ENCODE data around the gene UBC. TPM values are rescaled to one million over a fixed set of nuclear protein-coding genes. Genes with fewer than 3 reads are reported as not detected.
"Not testable (repeated sequence)": the region's sequence is repeated elsewhere in the genome, so short reads cannot be mapped to it uniquely, and the experiment has no call there.

The UBC gene
- total and polyA plus RNA-seq, 4 donors: 1,113 to 1,682 (median 1,303) TPM

DNA sequence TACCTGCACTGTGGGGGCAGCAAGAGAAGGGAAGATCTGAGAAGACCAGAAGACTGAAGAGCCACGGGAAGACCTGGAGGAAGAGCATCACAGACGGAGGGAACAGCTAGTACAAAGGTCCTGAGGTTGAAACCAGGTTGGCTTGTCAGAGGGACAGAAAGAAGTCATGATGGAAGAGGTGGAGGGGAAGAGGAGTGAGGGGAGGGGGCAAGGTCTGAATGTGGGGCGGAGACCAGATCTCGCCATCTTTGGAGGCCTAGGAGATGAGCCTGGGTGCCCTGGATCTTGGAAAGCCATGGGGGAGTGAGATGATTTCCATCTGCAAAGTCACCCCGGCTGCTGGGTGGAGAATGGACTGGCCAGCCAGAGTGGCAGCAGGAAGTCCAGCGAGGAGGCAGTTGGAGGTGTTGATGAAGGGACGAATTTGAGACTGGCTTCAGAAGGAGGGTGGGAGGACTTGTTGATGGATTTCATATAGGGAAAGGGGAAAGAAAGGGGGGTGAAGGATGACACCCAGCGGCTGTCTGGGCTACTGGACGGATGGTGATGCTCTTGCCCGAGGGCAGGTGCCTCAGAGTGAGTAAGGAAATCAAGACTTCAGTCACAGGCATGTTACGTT, 14.6 kb upstream of the UBC start:
- H3K27me3 ChIP-seq (ENCODE audit: control insufficient read depth in 3 of 3, insufficient read depth in 3 of 3, low read length in 2 of 3): no peaks in the 10 kb centered on the region
- peak overlapping the region in 1 of 2 donors; percentile 95 for H3K9ac ChIP-seq (ENCODE audit: insufficient read depth in 1 of 2, low read length in 2 of 2)
- no peaks in the 10 kb centered on the region for H3K36me3 ChIP-seq (ENCODE audit: control insufficient read depth in 4 of 4, insufficient read depth in 4 of 4, low read length in 4 of 4)
- DNase-seq (no peak), ATAC-seq (ENCODE audit: insufficient read depth, low FRiP score) (no peak)
- H3K27ac ChIP-seq (ENCODE audit: low read depth in 1 of 2, low read length in 1 of 2): peak overlapping the region; percentile 91 to 99
- TF ChIP-seq, protein P1, sequence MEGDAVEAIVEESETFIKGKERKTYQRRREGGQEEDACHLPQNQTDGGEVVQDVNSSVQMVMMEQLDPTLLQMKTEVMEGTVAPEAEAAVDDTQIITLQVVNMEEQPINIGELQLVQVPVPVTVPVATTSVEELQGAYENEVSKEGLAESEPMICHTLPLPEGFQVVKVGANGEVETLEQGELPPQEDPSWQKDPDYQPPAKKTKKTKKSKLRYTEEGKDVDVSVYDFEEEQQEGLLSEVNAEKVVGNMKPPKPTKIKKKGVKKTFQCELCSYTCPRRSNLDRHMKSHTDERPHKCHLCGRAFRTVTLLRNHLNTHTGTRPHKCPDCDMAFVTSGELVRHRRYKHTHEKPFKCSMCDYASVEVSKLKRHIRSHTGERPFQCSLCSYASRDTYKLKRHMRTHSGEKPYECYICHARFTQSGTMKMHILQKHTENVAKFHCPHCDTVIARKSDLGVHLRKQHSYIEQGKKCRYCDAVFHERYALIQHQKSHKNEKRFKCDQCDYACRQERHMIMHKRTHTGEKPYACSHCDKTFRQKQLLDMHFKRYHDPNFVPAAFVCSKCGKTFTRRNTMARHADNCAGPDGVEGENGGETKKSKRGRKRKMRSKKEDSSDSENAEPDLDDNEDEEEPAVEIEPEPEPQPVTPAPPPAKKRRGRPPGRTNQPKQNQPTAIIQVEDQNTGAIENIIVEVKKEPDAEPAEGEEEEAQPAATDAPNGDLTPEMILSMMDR (IDR thresholded peaks at IDR 0.05; ENCODE audit: control extremely low read depth, extremely low read depth): no peak
- peaks cover 0 to 11% (median 5%) of the 10 kb centered on the region in 5 donors for H3K4me1 ChIP-seq (ENCODE audit: control insufficient read depth in 5 of 5, insufficient read depth in 5 of 5, low read length in 5 of 5)
- H3K9me3 ChIP-seq (ENCODE audit: control insufficient read depth in 4 of 4, insufficient read depth in 3 of 4, low read length in 3 of 4): no peaks in the 10 kb centered on the region
- H3K4me3 ChIP-seq: no peak overlapping the region
- 79 to 91% methylated on average over 11 of the region's 11 CpGs for WGBS, 2 donors

DNA sequence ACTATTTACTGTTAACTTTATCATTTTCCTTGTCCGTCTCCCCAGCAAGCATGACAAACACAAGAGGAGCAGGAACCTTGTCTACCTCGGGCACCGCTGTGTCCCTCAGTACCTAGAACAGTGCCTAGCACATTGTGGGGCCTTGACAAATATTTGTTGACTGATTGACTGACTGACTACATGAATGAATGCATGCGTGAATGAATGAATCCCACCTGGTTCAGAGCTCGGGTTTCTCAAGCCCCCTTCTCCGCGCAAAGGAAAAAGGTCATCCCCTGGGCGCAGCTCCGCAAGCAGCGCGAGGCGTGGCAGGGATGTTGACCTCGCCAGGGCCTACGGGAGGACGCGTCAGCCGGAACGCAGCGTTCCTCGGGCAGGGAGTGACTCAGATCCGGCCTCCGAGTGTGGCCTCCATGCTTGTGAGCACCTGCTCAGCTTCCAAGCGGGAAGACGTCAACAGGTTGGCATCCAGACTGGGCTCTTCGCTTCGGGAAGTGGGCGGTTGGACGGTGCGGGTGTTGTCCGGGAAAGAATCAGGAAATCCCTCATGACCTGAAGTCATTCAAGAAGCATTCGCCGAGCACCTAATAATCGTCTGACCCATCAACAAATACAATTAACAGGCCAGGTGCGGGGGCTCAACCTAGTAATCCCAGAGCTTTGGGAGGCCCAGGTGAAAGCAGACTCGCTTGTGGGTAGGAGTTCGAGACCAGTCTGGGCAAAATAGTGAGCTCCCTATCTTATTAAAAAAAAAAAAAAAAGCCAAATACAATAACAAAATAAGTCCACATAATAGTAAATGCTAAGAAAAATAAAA, 13.9 kb upstream of the UBC start:
- peak; percentile 81 for ATAC-seq (ENCODE audit: insufficient read depth, low FRiP score)
- H3K27ac ChIP-seq (ENCODE audit: low read depth in 1 of 2, low read length in 1 of 2): peak overlapping the region; percentile 91 to 99
- TF ChIP-seq, protein P1 (IDR thresholded peaks at IDR 0.05; ENCODE audit: control extremely low read depth, extremely low read depth): no peak
- 9 to 16% methylated on average over 36 of the region's 36 CpGs for WGBS, 2 donors
- no peaks in the 10 kb centered on the region for H3K9me3 ChIP-seq (ENCODE audit: control insufficient read depth in 4 of 4, insufficient read depth in 3 of 4, low read length in 3 of 4)
- DNase-seq: peak; percentile 69 to 82 (median 78)
- H3K4me1 ChIP-seq (ENCODE audit: control insufficient read depth in 5 of 5, insufficient read depth in 5 of 5, low read length in 5 of 5): peaks cover 0 to 12% (median 5%) of the 10 kb centered on the region in 5 donors
- H3K4me3 ChIP-seq: peak overlapping the region; percentile 45
- H3K36me3 ChIP-seq (ENCODE audit: control insufficient read depth in 4 of 4, insufficient read depth in 4 of 4, low read length in 4 of 4): no peaks in the 10 kb centered on the region
- H3K27me3 ChIP-seq (ENCODE audit: control insufficient read depth in 3 of 3, insufficient read depth in 3 of 3, low read length in 2 of 3): no peaks in the 10 kb centered on the region
- peak overlapping the region; percentile 51 to 95 for H3K9ac ChIP-seq (ENCODE audit: insufficient read depth in 1 of 2, low read length in 2 of 2)

DNA sequence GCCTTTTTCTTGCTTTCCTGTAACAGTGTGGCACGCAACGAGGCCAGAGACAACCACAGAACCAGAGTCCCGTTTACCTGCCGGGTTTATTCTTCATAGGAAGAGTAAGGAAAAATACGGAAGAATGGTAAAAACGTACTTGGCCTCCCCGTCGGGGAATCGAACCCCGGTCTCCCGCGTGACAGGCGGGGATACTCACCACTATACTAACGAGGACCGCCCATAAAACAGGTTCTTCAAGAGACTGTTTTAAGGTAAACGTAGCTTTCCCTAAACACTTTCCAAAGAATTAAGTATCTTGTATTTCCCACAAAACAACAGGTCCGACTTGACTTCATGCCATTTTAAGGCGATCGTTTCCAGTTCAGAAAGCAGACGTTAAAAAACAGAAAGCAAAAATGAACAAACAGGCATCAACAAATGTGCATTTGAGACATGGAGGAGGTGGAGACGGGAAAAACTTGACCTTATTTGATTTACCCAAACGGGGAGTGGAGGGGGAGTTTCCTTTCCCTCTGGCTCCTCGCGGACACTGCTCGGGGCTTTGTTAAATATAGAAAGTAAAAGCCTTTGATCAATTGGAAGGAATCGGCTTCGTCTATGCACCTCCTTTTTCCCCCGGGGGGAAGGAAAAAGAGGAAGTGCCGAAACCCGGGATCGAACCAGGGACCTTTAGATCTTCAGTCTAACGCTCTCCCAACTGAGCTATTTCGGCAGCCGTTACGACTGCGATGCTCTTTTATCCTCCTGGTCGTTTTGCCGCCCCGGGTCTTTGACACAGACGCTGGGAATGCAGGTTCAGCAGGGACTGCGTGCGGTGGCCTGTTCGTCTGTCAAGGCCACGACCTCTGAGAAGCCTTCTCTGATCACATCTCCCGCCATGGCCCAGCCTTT, 13.0 kb upstream of the UBC start:
- Histone ChIP-seq H3K36me3 (ENCODE audit: control insufficient read depth in 4 of 4, insufficient read depth in 4 of 4, low read length in 4 of 4) (no peaks in the 10 kb centered on the region), H3K27me3 (ENCODE audit: control insufficient read depth in 3 of 3, insufficient read depth in 3 of 3, low read length in 2 of 3) (no peaks in the 10 kb centered on the region), H3K9me3 (ENCODE audit: control insufficient read depth in 4 of 4, insufficient read depth in 3 of 4, low read length in 3 of 4) (no peaks in the 10 kb centered on the region), H3K9ac (ENCODE audit: insufficient read depth in 1 of 2, low read length in 2 of 2) (peak overlapping the region; percentile 51 to 97), H3K27ac (ENCODE audit: low read depth in 1 of 2, low read length in 1 of 2) (peak overlapping the region; percentile 91 to 99), H3K4me3 (peak overlapping the region; percentile 52), H3K4me1 (ENCODE audit: control insufficient read depth in 5 of 5, insufficient read depth in 5 of 5, low read length in 5 of 5) (peaks cover 0 to 12% (median 5%) of the 10 kb centered on the region in 5 donors)
- ATAC-seq (ENCODE audit: insufficient read depth, low FRiP score) (peak; percentile 83), DNase-seq (peak; percentile 95 to 97 (median 96))
- 0% methylated on average over 45 of the region's 45 CpGs for whole genome bisulfite sequencing, 2 donors
- TF ChIP-seq, protein P1 (IDR thresholded peaks at IDR 0.05; ENCODE audit: control extremely low read depth, extremely low read depth): no peak

DNA sequence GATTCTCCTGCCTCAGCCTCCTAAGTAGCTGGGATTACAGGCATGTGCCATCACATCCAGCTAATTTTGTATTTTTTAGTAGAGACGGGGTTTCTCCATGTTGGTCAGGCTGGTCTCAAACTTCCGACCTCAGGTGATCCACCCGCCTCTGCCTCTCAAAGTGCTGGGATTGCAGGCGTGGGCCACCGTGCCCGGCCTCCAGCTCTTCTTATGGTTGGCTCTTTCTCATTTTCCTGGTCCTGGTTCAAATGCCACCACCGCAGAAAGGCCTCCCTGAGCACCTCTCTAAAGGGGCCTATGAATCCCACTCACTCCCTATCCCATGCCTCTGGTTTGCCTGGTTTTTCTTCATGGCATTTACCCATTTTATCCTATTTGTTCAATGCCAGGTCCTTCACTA, 11.3 kb upstream of the UBC start:
- H3K9me3 ChIP-seq (ENCODE audit: control insufficient read depth in 4 of 4, insufficient read depth in 3 of 4, low read length in 3 of 4); H3K9ac ChIP-seq (ENCODE audit: insufficient read depth in 1 of 2, low read length in 2 of 2); H3K4me3 ChIP-seq; DNase-seq; ATAC-seq (ENCODE audit: insufficient read depth, low FRiP score); H3K27ac ChIP-seq (ENCODE audit: low read depth in 1 of 2, low read length in 1 of 2); H3K27me3 ChIP-seq (ENCODE audit: control insufficient read depth in 3 of 3, insufficient read depth in 3 of 3, low read length in 2 of 3); H3K36me3 ChIP-seq (ENCODE audit: control insufficient read depth in 4 of 4, insufficient read depth in 4 of 4, low read length in 4 of 4): not testable (repeated sequence)
- H3K4me1 ChIP-seq (ENCODE audit: control insufficient read depth in 5 of 5, insufficient read depth in 5 of 5, low read length in 5 of 5): peaks cover 0 to 14% (median 5%) of the 10 kb centered on the region in 5 donors
- WGBS, 2 donors: 92 to 98% methylated on average over 7 of the region's 7 CpGs

Data from lung (tissue), 12 donors.